Activated CD4-positive, alpha-beta T cell treated with anti-CD3 and anti-CD28 coated beads, Interleukin-2, amount 50 U/mL, for 24 hours (primary cell): ENCODE data around the gene RLF.
"Not testable (repeated sequence)": the region's sequence is repeated elsewhere in the genome, so short reads cannot be mapped to it uniquely, and the experiment has no call there.

ENCODE experiments used
- DNase-seq, 2 donors: peaks; one replicate each; pipeline ENCODE4 v3.0.0-alpha.2; 2020; ENCODE audit warnings: low read depth in 1 of 2, low spot score in 1 of 2

The RLF gene

DNA sequence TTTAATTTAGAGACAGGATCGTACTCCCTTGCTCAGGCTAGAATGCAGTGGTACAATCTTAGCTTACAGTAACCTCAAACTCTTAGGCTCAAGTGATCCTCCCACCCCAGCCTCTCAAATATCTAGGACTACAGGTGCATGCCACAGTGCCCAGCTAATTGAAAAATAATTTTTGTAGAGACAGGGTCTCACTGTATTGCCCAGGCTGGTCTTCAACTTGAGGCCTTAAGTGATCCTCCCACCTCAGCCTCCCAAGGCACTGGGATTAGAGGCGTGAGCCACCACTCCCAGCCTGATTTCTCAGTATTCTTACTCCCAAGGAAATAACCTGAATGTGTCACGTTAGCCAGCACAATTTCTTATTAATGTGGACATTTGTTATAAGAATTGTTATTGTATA, 9.8 kb downstream of the RLF start:
- no peak for DNase-seq

DNA sequence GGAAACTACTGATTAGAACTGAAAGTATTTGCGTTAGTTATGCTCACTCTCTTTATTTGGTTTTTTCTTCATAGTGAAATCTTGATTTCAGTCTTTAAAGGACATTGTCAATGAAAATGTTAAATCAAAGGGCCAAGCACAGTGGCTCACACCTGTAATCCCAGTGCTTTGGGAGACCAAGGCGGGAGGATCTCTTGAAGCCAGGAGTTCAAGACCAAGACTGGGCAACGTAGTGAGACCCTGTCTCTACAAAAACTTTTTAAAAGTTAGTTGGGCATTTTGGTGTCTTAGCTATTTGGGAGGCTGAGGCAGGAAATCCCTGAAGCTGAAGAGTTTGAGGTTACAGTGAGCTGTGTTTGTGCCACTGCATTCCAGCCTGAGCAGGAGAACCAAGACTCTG, 13.6 kb downstream of the RLF start:
- DNase-seq: no peak

DNA sequence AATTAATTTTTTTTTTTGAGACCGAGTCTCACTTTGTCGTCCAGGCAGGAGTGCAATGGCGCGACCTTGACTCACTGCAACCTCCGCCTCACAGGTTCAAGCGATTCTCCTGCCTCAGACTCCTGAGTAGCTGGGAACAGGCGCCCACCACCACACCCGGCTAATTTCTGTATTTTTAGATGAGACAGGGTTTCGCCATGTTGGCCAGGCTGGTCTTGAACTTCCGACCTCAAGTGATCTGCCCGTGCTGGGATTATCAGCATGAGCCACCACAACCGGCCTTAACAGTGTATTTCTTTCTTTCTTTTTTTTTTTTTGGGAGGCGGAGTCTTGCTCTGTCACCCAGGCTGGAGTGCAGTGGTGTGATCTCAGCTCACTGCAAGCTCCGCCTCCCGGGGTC, 15.8 kb downstream of the RLF start:
- not testable (repeated sequence) for DNase-seq

DNA sequence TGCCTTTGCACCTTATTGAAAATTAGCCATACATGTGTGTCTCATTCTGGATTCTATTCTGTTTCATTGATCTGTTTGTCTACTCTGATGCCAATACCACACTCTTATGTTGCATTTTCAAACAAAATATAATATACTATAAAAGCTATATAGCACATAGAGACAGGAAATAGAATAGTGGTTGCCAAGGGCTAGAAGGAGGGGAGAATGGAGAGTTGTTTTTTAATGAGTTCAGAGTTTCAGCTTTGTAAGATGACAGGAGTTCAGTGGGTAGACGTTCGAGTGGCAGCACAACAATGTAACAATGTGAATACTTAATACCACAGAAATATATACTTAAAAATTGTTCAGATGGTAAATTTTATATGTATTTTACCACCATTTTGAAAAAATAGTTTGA, 17.0 kb downstream of the RLF start:
- no peak for DNase-seq

DNA sequence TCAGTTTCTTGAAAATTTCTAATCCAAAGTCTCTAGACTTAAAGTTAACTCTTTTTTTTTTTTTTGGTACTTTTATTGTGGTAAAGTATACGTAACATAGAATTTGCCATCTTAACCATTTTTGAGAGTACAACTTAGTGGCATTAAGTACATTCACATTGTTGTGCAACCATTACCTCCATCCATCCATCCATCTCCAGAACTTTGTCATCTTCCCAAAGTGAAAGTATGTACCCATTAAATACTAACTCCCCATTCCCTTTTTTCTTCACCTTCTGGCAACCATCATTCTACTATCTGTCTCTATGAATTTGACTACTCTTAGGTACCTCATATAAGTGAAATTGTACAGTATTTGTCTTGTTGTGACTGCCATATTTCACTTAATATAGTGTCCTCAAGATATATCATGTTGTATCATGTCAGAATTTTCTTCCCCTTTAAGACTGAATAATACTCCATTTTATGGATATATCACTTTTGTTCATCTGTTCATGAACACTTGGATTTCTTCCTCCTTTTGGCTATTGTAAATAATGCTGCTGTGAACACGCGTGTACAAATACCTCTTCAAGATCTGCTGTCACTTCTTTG, 18.4 kb downstream of the RLF start:
- no peak for DNase-seq

DNA sequence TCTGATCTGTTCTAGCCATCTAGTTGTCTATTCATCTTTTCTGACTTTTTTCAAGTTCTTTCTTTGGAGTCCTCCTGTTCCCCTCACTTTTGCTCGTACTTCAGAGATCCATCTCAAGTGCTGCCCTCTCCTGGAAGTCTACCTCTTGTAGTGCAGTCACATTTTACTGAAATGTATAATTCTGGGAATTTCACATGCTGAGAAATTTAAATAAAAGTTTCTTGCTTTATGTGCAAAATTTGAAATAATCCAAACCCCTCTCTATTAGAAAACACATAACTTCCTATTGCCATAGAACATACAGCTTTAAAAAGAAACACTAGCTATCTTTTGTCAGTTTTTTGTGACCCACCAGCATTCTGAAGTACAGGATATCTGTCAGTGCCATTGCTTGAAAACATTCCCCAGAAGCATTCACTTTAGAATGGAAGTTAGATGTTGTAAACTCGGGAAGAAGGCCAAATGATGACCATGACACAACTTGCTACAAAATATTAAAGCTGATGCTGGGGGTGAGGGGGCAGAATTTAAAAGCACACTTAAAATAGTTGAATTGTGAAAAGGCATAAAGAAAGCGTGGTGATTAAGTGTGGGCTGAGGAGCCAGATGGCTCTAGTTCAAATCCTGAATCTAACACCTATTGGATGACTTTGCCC, 22.0 kb downstream of the RLF start:
- DNase-seq: peak in 1 of 2 donors; percentile 3

DNA sequence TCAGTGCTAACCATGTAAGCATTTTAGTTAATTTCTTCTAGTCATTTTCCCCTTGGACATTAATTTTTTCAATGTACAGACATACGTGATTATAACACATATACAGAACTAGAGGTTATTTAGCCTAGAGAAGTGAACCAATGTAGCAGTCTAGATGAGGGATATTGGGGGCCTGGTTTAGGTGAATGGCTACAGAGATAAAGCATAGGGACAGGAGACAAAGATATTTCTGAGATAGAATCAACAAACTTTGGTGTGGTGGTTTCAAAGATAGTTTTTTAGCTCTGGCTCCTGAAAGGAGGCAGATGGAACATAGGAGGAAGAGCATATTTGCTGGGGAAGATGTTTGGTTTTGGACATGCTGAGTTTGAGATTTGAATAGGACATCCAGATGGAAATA, 23.0 kb downstream of the RLF start:
- no peak for DNase-seq

DNA sequence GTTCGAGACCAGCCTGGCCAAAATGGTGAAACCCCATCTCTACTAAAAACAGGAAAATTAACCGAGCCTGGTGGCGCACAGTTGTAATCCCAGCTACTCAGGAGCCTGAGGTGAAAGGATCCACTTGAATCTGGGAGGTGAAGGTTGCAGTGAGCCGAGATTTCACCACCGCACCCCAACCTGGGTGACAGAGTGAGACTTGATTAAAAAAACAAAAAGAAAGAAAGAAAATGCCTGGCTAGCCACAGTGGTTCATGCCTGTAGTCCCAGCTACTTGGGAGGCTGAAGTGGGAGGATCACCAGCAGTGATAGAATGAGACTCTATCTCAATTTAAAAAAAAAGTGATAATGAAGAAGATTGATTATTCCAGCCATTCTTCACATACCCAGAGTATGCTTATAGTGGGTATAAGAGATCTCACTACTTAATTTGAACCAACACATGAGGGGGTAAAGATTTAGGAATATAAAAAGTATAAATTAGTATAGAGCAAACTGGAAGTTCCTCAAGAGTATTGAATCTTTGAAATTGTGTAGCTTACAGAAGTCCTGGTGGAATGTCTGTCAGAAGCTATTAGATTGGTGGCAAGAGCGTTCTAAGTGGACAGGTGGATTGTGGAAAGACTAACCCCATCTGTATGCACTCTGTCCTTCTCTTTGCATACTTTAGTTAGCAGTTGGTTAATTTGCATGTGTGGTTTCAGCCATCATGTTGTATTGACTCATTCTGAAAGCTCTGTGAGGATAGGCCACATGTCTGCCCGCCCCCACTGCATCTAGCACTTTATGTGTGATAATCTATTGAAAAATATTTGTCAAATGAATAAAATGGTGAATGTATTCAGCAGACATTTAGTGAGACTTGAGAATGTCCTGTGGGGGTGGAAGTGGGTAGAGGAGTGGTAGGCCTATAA, 25.0 kb downstream of the RLF start:
- peak; percentile 5 to 57 for DNase-seq

DNA sequence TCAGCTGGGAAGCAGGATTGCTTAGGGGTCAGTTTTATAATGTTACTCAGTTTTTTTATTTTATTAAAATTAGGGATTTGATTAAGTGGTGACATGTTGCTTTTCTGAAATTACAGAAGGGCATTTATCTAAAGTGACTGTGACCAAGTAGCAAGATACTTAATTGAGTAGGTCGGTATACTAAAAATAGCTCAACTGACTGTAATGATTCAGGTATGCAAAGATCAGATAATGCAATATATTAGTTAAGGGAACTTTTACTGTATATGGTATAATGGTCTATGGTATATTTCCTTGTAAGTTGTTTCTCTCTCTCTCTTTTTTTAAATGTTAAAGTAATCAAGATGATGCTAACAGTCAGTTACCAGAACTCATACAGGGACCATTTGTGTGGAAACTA, 26.2 kb downstream of the RLF start:
- no peak for DNase-seq

DNA sequence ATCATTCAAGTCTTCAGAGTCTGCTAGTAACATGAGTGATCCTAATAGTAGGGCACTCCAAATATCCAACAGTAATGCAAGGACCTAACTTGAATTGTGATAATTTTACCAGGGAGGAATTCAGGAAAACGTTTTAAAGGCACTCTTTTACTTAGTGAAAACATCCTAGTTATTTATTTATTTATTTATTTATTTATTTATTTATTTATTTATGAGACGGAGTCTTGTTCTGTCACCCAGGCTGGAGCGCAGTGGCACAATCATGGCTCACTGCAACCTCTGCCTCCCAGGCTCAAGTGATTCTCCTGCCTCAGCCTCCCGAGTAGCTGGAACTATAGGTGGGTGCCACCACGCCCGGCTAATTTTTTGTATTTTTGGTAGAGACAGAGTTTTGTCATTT, 33.5 kb downstream of the RLF start:
- DNase-seq: not testable (repeated sequence)

DNA sequence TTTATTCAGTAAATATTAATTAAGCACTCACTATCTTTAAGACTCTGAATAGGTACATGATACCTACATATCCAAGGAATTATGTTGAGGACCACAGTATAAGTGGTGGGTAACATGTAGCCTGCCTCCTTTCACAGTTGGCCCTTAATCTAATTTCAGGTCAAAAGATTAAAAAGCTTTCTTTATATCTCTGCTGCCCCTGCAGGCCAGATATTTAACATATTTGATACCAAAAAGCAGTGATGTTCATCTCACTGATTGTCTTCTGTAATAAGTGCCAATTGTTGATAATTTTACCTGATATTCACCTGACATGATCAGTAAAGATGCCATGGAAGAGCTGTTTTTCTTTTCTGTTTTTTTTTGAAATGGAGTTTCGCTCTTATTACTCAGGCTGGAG, 36.5 kb downstream of the RLF start:
- DNase-seq: no peak

DNA sequence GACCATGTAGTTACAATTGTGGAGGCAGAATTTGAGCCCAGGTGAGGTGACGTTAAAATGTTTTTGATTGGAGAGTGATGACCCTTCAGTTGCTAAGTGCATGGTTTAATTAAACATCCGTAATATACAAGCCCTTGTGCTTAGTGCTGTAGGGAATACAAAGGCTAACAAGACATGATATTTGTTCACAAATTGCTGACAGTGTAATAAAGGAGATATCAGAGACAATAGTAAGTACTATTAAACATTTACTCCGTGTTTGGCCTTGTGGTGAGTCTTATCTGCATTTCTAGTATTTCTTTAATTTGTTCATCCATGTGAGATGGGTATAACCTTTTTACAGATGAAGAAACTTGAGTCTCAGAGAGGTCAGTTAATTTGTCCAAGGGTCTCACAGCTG, 37.9 kb downstream of the RLF start:
- DNase-seq: no peak

DNA sequence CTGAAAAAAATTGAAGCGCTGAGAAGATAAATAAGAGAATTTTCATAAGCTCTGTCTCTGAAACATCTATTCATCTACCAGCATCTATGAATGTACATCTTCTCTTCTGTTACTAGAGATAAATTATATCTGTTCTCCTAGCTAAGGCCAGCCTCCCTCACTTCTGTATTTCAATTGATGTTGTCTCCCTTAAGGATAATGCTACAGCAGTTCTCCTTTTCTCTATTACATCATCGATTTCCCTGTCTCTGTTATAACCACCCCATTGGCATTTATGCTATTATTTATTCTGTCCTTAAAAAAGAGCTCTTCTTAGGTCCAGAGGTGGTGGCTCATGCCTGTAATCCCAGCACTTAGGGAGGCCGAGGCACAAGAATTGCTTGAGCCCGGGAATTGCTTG, 43.7 kb downstream of the RLF start:
- no peak for DNase-seq

DNA sequence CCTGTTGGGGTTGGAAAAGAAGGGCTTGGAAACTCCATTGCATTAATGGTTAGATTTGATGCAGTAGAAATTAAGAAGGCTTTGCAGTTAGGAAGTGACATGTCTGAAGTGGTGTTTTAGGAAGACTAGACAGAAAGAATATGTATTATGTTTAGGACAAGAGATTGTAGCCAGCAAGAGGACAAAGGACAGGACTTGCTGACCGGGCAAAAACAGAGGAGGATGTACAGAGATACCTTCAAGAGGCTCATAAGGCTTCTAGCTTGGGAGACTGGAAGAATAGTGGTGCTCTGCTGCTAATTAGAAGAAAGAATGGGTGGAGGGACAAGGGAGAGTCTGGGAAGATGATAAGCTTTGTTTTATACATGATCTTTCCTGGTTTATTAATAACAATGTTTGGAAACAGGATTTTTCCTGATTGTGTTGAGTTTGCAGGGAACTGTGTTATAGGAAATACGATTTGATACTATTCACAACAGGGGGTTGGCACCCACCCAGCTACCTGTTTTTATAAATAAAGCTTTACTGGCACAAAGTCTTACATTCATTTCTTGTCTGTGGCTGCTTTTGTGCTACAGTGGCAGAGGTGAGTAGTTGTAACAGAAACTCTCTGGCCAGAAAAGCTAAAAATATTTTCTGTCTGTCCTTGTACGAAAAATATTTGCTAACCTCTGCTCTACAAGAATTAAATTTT, 49.5 kb downstream of the RLF start:
- no peak for DNase-seq

DNA sequence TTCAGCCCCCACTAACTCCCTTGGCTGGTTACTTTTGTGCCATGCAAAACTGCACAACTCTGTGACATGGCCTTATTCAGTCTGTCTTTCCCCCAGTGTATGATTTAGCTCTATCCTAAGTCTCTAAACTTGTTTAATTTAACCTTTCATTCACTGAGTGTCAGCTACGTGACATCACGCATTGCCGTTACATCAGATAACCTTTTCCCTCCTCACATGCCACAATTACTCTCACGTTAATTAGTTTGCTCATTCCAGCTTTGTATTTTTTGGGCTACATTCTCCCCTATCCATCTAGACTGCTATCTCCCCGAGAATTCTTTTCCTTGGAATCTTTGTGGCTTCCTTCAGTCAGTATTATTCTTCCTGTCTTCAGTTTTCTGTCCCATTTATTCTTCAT, 57.1 kb downstream of the RLF start:
- no peak for DNase-seq

DNA sequence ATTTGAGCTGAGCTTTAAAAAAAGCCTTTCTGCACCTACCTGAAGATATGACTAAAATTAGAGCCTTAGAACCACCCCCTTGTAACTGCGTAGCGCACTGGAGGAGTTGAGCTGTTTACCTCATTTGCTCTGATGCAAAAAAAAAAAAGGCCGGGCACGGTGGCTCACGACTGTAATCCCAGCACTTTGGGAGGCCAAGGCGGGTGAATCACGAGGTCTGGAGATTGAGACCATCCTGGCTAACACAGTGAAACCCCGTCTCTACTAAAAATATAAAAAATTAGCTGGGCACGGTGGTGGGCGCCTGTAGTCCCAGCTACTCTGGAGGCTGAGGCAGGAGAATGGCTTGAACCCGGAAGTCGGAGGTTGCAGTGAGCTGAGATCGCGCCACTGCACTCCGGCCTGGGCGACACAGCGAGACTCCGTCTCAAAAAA, 60.3 kb downstream of the RLF start:
- not testable (repeated sequence) for DNase-seq

DNA sequence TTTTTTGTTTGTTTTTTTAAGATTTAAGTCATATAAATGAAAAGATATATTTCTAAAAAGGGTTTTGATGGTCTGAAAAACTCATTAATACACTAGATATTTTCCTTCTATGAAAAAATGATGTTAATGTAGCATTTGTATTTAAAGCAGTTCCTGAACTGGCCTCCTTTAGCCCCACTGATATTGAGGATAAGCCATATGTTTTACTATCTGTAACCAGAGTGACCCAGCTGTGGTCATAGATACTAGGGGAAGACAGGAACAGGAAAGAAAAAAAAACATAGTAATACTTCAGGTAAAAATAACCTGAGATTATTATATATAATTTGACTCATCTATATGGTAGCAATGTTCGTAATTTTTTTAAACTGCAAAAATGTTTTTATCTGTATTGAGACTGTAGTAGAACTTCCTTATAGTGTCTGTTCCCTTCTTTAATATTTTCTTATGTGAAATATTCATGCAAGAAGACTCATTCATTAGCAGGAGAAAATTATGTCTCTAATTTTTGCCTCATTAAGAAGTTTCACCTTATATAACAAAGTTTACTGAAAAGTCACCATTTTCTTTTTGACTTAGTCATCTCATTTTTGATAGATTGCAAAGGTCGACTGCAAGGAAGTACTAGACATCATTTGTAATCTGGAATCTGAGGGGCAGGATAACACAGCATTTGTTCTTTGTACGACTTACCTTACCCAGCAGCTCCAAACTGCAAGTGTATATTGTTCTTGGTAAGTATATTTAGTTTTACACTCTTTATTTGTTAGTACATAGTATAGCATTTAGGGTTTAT, 61.0 kb downstream of the RLF start:
- no peak for DNase-seq

DNA sequence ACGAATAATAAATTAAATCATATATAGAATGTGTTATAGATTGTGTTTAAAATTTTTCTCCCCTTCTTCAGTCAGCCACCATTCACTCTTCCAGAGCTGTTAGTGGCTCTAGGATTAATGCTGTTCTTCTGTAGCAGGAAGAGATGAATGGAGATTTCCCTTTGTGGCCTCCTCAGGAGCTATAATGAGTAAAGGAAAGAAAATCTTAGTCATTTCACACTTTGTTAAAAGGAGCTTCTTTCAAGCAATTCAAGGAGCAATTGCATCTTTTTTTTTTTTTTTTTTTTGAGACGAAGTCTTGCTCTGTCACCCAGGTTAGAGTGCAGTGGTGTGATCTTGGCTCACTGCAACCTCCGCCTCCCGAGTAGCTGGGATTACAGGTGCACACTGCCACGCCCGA, 62.9 kb downstream of the RLF start:
- DNase-seq: no peak

DNA sequence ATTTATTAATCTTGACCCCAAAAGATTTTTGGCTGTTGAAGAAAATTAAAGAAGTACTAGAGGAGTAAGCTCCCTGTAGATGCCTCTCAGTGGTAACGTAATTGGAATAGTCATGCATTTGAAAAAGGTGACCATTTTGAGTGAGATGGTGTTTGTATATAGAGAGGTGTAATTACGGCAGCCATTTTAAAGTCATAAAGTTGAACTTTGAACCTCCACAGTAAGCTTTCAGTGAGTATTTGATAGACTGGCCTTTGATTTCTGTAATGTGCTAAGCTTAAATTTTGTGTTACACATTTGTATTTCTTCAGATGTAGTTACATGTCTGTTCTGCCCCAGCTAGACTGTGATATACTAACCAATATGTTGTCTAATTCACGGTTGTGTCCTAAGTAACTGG, 65.0 kb downstream of the RLF start:
- DNase-seq: no peak

DNA sequence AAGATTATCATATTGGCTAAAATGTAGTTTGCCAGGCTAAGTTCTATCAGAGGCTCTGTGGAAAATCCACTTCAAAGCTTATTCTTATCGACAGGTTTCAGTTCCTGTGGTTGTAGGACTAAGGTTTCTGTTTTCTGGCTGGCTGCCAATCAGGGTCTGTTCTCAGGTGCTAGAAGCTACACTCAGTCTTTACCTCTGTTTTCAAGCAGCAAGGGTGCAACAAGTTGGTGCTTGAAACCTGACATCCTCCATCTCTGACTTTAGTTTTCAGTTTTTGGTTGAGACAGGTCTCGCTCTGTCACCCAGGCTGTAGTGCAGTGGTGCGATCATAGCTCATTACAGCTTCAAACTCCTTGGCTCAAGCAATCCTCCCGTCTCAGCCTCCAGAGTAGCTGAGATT, 71.3 kb downstream of the RLF start:
- peak; percentile 6 to 63 for DNase-seq

DNA sequence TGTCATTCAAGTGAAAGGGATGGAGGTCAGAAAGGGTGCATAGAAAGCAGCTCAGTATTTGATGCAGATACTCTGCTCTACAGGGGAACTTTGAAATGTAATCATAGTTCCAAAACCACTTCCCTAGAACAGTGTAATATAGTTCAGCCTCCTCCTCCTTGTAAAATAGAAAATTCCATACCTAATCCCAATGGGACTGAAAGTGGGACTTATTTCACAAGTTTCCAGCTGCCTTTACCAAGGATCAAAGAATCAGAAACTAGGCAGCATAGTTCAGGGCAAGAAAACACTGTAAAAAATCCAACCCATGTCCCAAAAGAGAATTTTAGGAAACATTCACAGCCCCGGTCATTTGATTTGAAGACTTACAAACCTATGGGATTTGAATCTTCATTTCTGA, 78.4 kb downstream of the RLF start:
- no peak for DNase-seq
